Thoracic aorta (tissue), 2 donors: Measurements from ENCODE around the gene TRMT1. TPM values are rescaled to one million over a fixed set of nuclear protein-coding genes. Genes with fewer than 3 reads are reported as not detected.

Source experiments
- ATAC-seq: fragments of 150-250 bp; one replicate; pipeline ENCODE4 v1.8.0; 2017; ENCODE audit warnings: low read depth; ENCODE audit not compliant: insufficient number of reproducible peaks, low FRiP score
- DNase-seq: peaks from one replicate; pipeline ENCODE4 v3.0.0-alpha.2; 2020; ENCODE audit warnings: low spot score
- H3K27ac ChIP-seq, 2 donors: fragments of 200-600 bp; sonication (generic); 1 replicate in 1 of 2; 2 replicates in 1 of 2; pipeline ENCODE4 v1.5.1; 2016; ENCODE audit warnings: mild to moderate bottlenecking in 2 of 2, moderate library complexity in 2 of 2
- H3K27me3 ChIP-seq: fragments of 200-600 bp; sonication (generic); replicated peaks from 2 replicates; pipeline ENCODE4 v1.6.0; 2016; ENCODE audit warnings: mild to moderate bottlenecking; ENCODE audit not compliant: insufficient read depth
- H3K36me3 ChIP-seq: fragments of 200-600 bp; sonication (generic); one replicate; pipeline ENCODE4 v1.5.1; 2016
- H3K4me1 ChIP-seq, 2 donors: fragments of 200-600 bp; sonication (generic); 1 replicate in 1 of 2; 2 replicates in 1 of 2; pipeline versions ENCODE4 v1.5.1 to v1.6.0; 2016; ENCODE audit warnings: low read depth in 2 of 2, mild to moderate bottlenecking in 1 of 2; ENCODE audit not compliant: control insufficient read depth in 1 of 2
- H3K4me3 ChIP-seq: fragments of 200-600 bp; sonication (generic); 2 replicates; pipeline ENCODE4 v1.5.1; 2016; ENCODE audit warnings: mild to moderate bottlenecking
- H3K9me3 ChIP-seq: fragments of 200-600 bp; sonication (generic); 2 replicates; pipeline ENCODE4 v1.5.1; 2016
- total RNA-seq, 2 donors: library from RNA; depleted of rRNA; stranded (reverse); fragments of >200 nt; gene quantifications; one replicate each; pipeline versions ENCODE4 v1.1.0 to v1.2.3, GENCODE V29; 2016
- TF ChIP-seq, protein P1 (sequence below): fragments of 200-600 bp; sonication (generic); IDR thresholded peaks from one replicate; pipeline ENCODE4 v1.5.1; 2019; ENCODE audit warnings: antibody characterized with exemption

The TRMT1 gene
- total RNA-seq, 2 donors from 2014 or later: 35.3 to 52.3 TPM

DNA sequence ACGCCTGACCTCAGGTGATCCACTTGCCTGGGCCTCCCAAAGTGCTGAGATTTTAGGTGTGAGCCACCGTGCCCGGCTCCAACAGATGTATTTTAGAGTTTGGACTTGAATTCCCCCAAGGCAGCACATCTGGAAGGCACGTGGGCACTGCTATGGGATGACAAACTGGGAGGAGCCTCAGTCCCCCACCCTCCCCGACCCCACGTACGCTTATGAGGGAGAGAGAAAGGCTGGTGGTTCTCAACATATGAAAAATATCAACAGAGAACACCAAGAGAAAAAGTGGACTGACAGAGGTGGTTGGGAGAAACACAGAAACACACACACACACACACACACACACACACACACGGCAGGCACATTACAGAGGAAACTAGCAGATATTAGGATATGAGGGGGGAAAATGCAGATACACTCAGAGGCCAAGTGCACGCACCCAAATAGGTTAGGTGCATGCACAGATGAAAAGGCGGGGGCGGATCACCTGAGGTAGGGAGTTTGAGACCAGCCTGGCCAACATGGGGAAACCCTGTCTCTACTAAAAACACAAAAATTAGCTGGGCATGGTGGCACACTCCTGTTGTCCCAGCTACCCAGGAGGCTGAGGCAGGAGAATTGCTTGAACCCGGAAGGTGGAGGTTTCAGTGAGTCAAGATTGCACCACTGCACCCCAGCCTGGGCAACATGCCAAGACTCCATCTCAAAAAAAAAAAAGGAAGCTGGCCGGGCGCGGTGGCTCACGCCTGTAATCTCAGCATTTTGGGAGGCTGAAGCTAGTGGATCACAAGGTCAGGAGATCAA is 30.4 kb upstream of the TRMT1 start:
- peaks cover 16 to 27% of the 10 kb centered on the region in 2 donors for H3K4me1 ChIP-seq
- ATAC-seq: no peak
- no peak overlapping the region for H3K4me3 ChIP-seq
- H3K27me3 ChIP-seq: no peaks in the 10 kb centered on the region
- H3K9me3 ChIP-seq: no peaks in the 10 kb centered on the region
- peaks cover 11% of the 10 kb centered on the region for H3K36me3 ChIP-seq
- DNase-seq: no peak
- H3K27ac ChIP-seq: no peak overlapping the region
- TF ChIP-seq, protein P1, sequence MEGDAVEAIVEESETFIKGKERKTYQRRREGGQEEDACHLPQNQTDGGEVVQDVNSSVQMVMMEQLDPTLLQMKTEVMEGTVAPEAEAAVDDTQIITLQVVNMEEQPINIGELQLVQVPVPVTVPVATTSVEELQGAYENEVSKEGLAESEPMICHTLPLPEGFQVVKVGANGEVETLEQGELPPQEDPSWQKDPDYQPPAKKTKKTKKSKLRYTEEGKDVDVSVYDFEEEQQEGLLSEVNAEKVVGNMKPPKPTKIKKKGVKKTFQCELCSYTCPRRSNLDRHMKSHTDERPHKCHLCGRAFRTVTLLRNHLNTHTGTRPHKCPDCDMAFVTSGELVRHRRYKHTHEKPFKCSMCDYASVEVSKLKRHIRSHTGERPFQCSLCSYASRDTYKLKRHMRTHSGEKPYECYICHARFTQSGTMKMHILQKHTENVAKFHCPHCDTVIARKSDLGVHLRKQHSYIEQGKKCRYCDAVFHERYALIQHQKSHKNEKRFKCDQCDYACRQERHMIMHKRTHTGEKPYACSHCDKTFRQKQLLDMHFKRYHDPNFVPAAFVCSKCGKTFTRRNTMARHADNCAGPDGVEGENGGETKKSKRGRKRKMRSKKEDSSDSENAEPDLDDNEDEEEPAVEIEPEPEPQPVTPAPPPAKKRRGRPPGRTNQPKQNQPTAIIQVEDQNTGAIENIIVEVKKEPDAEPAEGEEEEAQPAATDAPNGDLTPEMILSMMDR: no peak

DNA sequence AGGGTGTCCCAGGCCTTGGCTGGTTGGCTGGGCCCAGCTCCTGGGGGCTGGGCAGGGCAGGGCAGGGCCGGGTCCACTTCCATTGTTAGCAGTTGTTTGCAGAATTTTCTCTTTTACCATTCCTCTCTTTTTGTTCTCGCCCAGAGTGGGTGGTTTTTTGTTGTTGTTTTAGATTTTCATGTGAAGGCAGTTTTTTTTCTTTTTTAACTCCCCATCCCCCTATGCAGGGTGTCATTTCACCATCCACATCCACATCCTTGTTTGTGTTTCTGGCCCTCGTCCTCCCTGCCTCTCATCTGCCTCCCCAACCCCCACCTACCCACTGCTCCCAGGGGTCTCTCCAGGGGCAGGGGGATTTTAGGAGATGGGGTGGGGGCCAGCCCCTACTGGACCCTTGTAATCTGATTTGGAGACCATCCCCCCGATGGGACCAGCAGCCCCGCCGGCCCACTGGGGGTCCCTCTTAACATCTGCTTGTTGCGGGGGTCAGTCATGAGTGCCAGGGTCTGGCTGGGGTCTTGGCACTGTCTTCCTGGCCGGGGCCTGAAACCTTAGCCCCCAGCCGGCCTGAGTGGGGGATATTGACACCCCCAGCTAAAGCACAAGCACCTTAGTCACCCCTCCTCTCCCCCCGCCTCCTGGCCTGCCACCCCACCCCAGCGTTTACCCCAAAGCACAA is 23.2 kb upstream of the TRMT1 start:
- Histone ChIP-seq H3K4me1 (peaks cover 0 to 9% of the 10 kb centered on the region in 2 donors), H3K4me3 (no peak overlapping the region), H3K27ac (no peak overlapping the region), H3K9me3 (no peaks in the 10 kb centered on the region), H3K27me3 (no peaks in the 10 kb centered on the region), H3K36me3 (peaks cover 38% of the 10 kb centered on the region)
- DNase-seq: no peak
- TF ChIP-seq, protein P1: no peak
- ATAC-seq: no peak

DNA sequence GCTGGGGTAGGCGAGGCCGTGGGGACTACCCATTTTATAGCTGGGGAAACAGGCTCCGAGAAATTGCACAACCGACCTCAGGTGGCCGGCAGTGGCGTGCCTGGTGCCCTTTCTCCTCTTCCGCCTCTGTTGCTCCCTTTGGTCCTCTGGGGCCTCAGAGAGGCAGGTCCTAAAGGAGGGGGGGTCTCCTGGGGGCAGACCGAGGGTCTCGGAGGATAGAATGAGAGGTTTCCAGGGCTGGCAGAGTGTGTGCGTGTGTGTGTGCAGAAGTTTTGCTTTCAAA is 22.3 kb upstream of the TRMT1 start:
- H3K36me3 ChIP-seq: peaks cover 29% of the 10 kb centered on the region
- no peak overlapping the region for H3K4me3 ChIP-seq
- no peaks in the 10 kb centered on the region for H3K9me3 ChIP-seq
- no peaks in the 10 kb centered on the region for H3K27me3 ChIP-seq
- no peak for ATAC-seq
- peaks cover 4 to 9% of the 10 kb centered on the region in 2 donors for H3K4me1 ChIP-seq
- no peak overlapping the region for H3K27ac ChIP-seq
- TF ChIP-seq, protein P1: no peak
- no peak for DNase-seq

DNA sequence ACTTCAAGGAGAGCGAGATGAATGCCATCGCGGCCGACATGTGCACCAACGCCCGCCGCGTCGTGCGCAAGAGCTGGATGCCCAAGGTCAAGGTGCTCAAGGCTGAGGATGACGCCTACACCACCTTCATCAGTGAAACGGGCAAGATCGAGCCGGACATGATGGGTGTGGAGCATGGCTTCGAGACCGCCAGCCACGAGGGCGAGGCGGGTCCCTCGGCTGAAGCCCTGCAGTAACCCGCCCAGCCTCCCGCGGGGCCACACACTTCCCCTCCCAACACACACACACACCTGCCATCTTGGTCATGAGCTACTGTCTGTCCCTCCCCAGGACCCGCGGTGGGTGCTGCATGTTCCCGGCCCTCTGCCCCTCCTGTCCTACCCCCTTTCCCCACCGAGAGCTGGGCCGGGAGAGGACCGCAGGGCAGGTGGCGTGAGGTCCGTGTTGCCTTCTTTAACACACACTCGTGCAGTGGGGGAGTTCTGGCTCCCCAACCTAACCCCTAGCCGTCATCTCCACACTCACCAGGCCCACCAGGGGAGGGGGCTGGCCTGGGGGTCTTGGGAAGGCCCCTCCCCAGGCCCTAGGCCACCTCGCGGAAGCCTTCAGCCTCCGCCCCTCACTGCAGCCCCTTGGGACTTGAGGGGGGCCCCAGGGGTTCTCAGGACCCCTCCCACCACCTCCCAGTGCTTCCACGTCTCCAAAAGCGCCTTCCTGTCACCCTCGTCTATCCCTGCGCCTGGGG is 21.8 kb upstream of the TRMT1 start:
- DNase-seq (no peak), ATAC-seq (no peak)
- peaks cover 4% of the 10 kb centered on the region in 2 donors for H3K4me1 ChIP-seq
- TF ChIP-seq, protein P1: no peak
- H3K27ac ChIP-seq: no peak overlapping the region
- no peaks in the 10 kb centered on the region for H3K27me3 ChIP-seq
- H3K4me3 ChIP-seq: no peak overlapping the region
- H3K9me3 ChIP-seq: no peaks in the 10 kb centered on the region
- peaks cover 28% of the 10 kb centered on the region for H3K36me3 ChIP-seq

DNA sequence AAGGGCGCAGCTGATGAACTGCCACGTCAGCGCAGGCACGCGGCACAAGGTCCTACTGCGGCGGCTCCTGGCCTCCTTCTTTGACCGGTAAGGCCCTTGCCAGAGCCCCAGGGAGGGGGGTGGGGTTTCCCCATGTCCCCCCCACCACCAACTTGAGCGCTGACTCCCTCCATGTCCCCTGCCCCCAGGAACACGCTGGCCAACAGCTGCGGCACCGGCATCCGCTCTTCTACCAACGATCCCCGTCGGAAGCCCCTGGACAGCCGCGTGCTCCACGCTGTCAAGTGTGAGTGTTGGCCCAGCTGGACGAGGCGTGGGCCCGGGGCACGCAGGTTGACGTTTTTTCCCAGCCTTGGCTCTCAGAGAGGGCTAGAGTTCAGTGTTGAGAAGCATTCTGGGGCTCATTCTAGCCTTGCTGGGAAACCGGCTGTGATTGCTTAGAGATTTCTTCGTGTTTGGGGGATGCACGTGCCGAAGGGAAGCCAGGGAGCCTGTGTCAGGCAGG is 20.8 kb upstream of the TRMT1 start:
- peaks cover 28% of the 10 kb centered on the region for H3K36me3 ChIP-seq
- no peak overlapping the region for H3K4me3 ChIP-seq
- DNase-seq: no peak
- H3K9me3 ChIP-seq: no peaks in the 10 kb centered on the region
- peaks cover 0 to 4% of the 10 kb centered on the region in 2 donors for H3K4me1 ChIP-seq
- ATAC-seq: no peak
- no peaks in the 10 kb centered on the region for H3K27me3 ChIP-seq
- TF ChIP-seq, protein P1: no peak
- no peak overlapping the region for H3K27ac ChIP-seq
